Measurements from ENCODE around the gene SLC24A4. TPM values are rescaled to one million over a fixed set of nuclear protein-coding genes. Genes with fewer than 3 reads are reported as not detected.

Gene SLC24A4
- total RNA-seq, 1 experiment from 2014 or later = not detected

DNA sequence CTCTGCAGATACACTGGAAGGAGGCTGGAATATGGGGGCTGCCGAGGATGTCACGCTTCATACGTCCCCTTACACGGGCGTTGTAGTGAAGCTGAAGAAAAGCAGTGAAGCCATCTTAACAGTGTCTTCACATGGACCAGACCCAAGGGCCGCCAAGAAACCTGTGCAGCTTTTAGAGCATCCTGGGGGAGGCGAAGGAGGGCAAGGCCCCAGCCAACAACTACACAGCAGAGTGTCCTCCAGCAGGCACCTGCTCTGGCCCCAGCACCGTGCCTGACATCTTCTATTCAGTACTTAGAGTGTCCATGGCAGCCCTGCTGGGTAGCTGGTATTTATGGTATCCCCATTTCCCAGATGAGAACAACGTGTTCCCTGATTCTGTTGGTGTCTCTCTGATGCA, 141.8 kb downstream of the SLC24A4 start:
- intact Hi-C loops (cut with micrococcal nuclease) = no loop called here
- no peaks in the 10 kb centered on the region for H3K36me3 Mint-ChIP-seq (ENCODE audit: insufficient read depth, unreplicated experiment)

GRCh38 chr14:92465353-92466055, 142.5 kb downstream of the SLC24A4 start:
- H3K36me3 Mint-ChIP-seq (ENCODE audit: insufficient read depth, unreplicated experiment) = no peaks in the 10 kb centered on the region
- no peaks in the 10 kb centered on the region for H3K9me3 Mint-ChIP-seq (ENCODE audit: unreplicated experiment)
- H3K27me3 Mint-ChIP-seq (ENCODE audit: insufficient read depth, unreplicated experiment) = no peaks in the 10 kb centered on the region
- CTCF ChIA-PET = interaction anchor here (0.6 to 1.0 kb wide), 4 partner anchors 8 to 233 kb away, joined by 3 read pairs; no protein-coding TSS in a partner anchor
- POLR2A ChIA-PET = interaction anchor here (0.6 kb wide), 1 partner anchor 423 kb away, joined by 3 read pairs; no protein-coding TSS in a partner anchor
- H3K27ac Mint-ChIP-seq (ENCODE audit: low read depth, unreplicated experiment) = no peak overlapping the region
- H3K4me1 Mint-ChIP-seq (ENCODE audit: insufficient read depth, unreplicated experiment) = peaks cover 7% of the 10 kb centered on the region
- intact Hi-C loops (cut with micrococcal nuclease) = no loop called here
- no peak overlapping the region for H3K4me3 Mint-ChIP-seq (ENCODE audit: unreplicated experiment)
- TF ChIP-seq, protein P1, sequence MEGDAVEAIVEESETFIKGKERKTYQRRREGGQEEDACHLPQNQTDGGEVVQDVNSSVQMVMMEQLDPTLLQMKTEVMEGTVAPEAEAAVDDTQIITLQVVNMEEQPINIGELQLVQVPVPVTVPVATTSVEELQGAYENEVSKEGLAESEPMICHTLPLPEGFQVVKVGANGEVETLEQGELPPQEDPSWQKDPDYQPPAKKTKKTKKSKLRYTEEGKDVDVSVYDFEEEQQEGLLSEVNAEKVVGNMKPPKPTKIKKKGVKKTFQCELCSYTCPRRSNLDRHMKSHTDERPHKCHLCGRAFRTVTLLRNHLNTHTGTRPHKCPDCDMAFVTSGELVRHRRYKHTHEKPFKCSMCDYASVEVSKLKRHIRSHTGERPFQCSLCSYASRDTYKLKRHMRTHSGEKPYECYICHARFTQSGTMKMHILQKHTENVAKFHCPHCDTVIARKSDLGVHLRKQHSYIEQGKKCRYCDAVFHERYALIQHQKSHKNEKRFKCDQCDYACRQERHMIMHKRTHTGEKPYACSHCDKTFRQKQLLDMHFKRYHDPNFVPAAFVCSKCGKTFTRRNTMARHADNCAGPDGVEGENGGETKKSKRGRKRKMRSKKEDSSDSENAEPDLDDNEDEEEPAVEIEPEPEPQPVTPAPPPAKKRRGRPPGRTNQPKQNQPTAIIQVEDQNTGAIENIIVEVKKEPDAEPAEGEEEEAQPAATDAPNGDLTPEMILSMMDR (IDR thresholded peaks at IDR 0.05; ENCODE audit: unreplicated experiment) = no peak
- DNase-seq (ENCODE audit: unreplicated experiment) = no peak
- no TSS peak for BruUV-seq (replicated peaks)

More for the DNA sequence above, 141.8 kb downstream of the SLC24A4 start:
- Mint-ChIP-seq H3K27me3 (ENCODE audit: insufficient read depth, unreplicated experiment) (no peaks in the 10 kb centered on the region), H3K27ac (ENCODE audit: low read depth, unreplicated experiment) (no peak overlapping the region), H3K4me1 (ENCODE audit: insufficient read depth, unreplicated experiment) (peaks cover under 1% of the 10 kb centered on the region), H3K4me3 (ENCODE audit: unreplicated experiment) (no peak overlapping the region), H3K9me3 (ENCODE audit: unreplicated experiment) (no peaks in the 10 kb centered on the region)
- BruUV-seq (replicated peaks) = no TSS peak
- CTCF ChIA-PET = no interaction called here
- POLR2A ChIA-PET = no interaction called here
- TF ChIP-seq, protein P1 (IDR thresholded peaks at IDR 0.05; ENCODE audit: unreplicated experiment) = no peak
- no peak for DNase-seq (ENCODE audit: unreplicated experiment)

GRCh38 chr14:92466059-92466458, 143.1 kb downstream of the SLC24A4 start:
- POLR2A ChIA-PET = interaction anchor here (0.6 to 0.8 kb wide), 2 partner anchors 345 to 422 kb away, joined by 3 read pairs; partner anchors contain the start of gene NDUFB1
- CTCF ChIA-PET = interaction anchor here (0.6 to 1.1 kb wide), 5 partner anchors 9 to 232 kb away, joined by 3 to 4 read pairs (median 3); no protein-coding TSS in a partner anchor
- no peak for DNase-seq (ENCODE audit: unreplicated experiment)
- Mint-ChIP-seq H3K27ac (ENCODE audit: low read depth, unreplicated experiment) (no peak overlapping the region), H3K4me1 (ENCODE audit: insufficient read depth, unreplicated experiment) (peaks cover 7% of the 10 kb centered on the region), H3K27me3 (ENCODE audit: insufficient read depth, unreplicated experiment) (no peaks in the 10 kb centered on the region), H3K9me3 (ENCODE audit: unreplicated experiment) (no peaks in the 10 kb centered on the region), H3K4me3 (ENCODE audit: unreplicated experiment) (no peak overlapping the region), H3K36me3 (ENCODE audit: insufficient read depth, unreplicated experiment) (no peaks in the 10 kb centered on the region)
- no TSS peak for BruUV-seq (replicated peaks)
- intact Hi-C loops (cut with micrococcal nuclease) = no loop called here
- TF ChIP-seq, protein P1 (IDR thresholded peaks at IDR 0.05; ENCODE audit: unreplicated experiment) = no peak

DNA sequence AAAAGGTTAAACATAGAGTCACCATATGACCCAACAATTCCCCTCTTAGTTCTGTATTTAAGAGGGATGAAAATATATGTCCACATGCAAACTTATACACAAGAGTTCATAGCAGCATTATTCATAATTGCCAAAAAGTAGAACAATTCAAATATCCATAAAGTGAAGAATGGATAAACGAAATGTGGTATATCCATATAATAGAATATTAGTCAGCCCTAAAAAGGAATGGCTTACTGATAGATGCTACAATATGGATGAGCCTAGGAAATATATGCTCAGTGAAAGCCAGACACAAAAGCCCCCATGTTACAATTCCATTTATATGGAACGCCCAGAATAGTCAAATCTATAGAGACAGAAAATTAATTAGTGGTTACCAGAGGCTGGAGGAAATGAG, 146.6 kb downstream of the SLC24A4 start:
- CTCF ChIA-PET = interaction anchor here (0.6 kb wide), 1 partner anchor 407 kb away, joined by 3 read pairs; no protein-coding TSS in a partner anchor
- POLR2A ChIA-PET = no interaction called here
- DNase-seq (ENCODE audit: unreplicated experiment) = no peak
- TF ChIP-seq, protein P1 (IDR thresholded peaks at IDR 0.05; ENCODE audit: unreplicated experiment) = no peak
- peaks cover 37% of the 10 kb centered on the region for H3K4me1 Mint-ChIP-seq (ENCODE audit: insufficient read depth, unreplicated experiment)
- H3K9me3 Mint-ChIP-seq (ENCODE audit: unreplicated experiment) = no peaks in the 10 kb centered on the region
- no peak overlapping the region for H3K4me3 Mint-ChIP-seq (ENCODE audit: unreplicated experiment)
- no TSS peak for BruUV-seq (replicated peaks)
- intact Hi-C loops (cut with micrococcal nuclease) = no loop called here
- no peaks in the 10 kb centered on the region for H3K36me3 Mint-ChIP-seq (ENCODE audit: insufficient read depth, unreplicated experiment)
- H3K27me3 Mint-ChIP-seq (ENCODE audit: insufficient read depth, unreplicated experiment) = no peaks in the 10 kb centered on the region
- H3K27ac Mint-ChIP-seq (ENCODE audit: low read depth, unreplicated experiment) = no peak overlapping the region

All from MCF 10A (cell line).